ENCODE results near the gene ROBO1.
A peak's percentile ranks its signal among the peaks of the same experiment; 100 is the strongest.

- TF ChIP-seq CTCF (IDR thresholded peaks at IDR 0.05) (peak in 4 of 6 experiments; percentile 18 to 49 (median 30)), POLR2A (IDR thresholded peaks at IDR 0.05) (no peak)
Observed at GRCh38 chr3:78857494-78858111, 910.2 kb downstream of the ROBO1 start.
